H1 (cell line): ENCODE results near the gene BYSL. TPM values are rescaled to one million over a fixed set of nuclear protein-coding genes. Genes with fewer than 3 reads are reported as not detected.

Experiments used
- CTCF ChIA-PET: fragments of 300-600 bp; sonication (Branson Sonifier 250); formaldehyde crosslinking; loops from one replicate; lab custom pipeline; 2021; ENCODE audit not compliant: partially characterized antibody; lab: Charles Lee
- POLR2A ChIA-PET: fragments of 300-600 bp; sonication (Branson Sonifier 250); formaldehyde crosslinking; loops from one replicate; lab custom pipeline; 2021; ENCODE audit warnings: inconsistent platforms; ENCODE audit not compliant: partially characterized antibody; lab: Charles Lee
- DNase-seq, 2 experiments: peaks; one replicate each; pipeline versions ENCODE4 v3.0.0 to v3.0.0-alpha.2; 2010 to 2022; ENCODE audit warnings: low spot score in 2 of 2, low read depth in 1 of 2, mixed read lengths in 1 of 2
- FAIRE-seq: peaks from 2 replicates; lab custom pipeline; 2011; peaks lifted over from hg19 to GRCh38; lab: Jason Lieb, UNC
- H2AFZ ChIP-seq: 2 replicates; pipeline ENCODE4 v1.8.1; 2012; ENCODE audit warnings: low read length, inconsistent platforms
- H2AK5ac ChIP-seq: 2 replicates; pipeline ENCODE4 v1.6.1; 2013; ENCODE audit warnings: low read depth, low read length
- H2BK120ac ChIP-seq: replicated peaks from 2 replicates; pipeline ENCODE3; 2013; ENCODE audit warnings: low read depth, low read length, inconsistent platforms
- H2BK12ac ChIP-seq: 2 replicates; pipeline ENCODE4 v1.6.1; 2013; ENCODE audit warnings: low read depth, low read length
- H2BK15ac ChIP-seq: 2 replicates; pipeline ENCODE4 v1.6.1; 2013; ENCODE audit warnings: low read length
- H2BK20ac ChIP-seq: 2 replicates; pipeline ENCODE4 v1.6.1; 2013; ENCODE audit warnings: low read length
- H2BK5ac ChIP-seq: 2 replicates; pipeline ENCODE4 v1.6.1; 2013; ENCODE audit warnings: low read depth, low read length
- H3K14ac ChIP-seq: 2 replicates; pipeline ENCODE4 v1.6.1; 2013; ENCODE audit warnings: inconsistent platforms; ENCODE audit not compliant: insufficient read length
- H3K18ac ChIP-seq: 2 replicates; pipeline ENCODE4 v1.6.1; 2013; ENCODE audit warnings: low read length; ENCODE audit errors: extremely low read depth
- H3K23ac ChIP-seq: 2 replicates; pipeline ENCODE4 v1.6.1; 2013; ENCODE audit warnings: inconsistent platforms; ENCODE audit not compliant: insufficient read length
- H3K23me2 ChIP-seq: 2 replicates; pipeline ENCODE4 v1.6.1; 2013; ENCODE audit warnings: low read depth, low read length
- H3K27ac ChIP-seq: 2 replicates; pipeline ENCODE4 v1.6.1; 2011; ENCODE audit warnings: low read depth, low read length, inconsistent platforms
- H3K27me3 ChIP-seq, 4 experiments: replicated peaks in 1 of 4; 1 replicate in 1 of 4; 2 replicates in 3 of 4; pipeline versions ENCODE4 v1.6.1 to v1.8.1; 2011 to 2013; ENCODE audit warnings: low read length in 3 of 4, mild to moderate bottlenecking in 3 of 4, inconsistent platforms in 2 of 4, mixed read lengths in 2 of 4, moderate library complexity in 1 of 4; ENCODE audit not compliant: control insufficient read depth in 3 of 4, insufficient read depth in 3 of 4; ENCODE audit errors: extremely low read depth in 1 of 4
- H3K36me3 ChIP-seq, 4 experiments: 2 replicates each; pipeline versions ENCODE4 v1.6.1 to v1.8.1; 2011 to 2013; ENCODE audit warnings: mild to moderate bottlenecking in 4 of 4, low read length in 3 of 4, moderate library complexity in 2 of 4, control low read depth in 1 of 4, inconsistent platforms in 1 of 4; ENCODE audit not compliant: insufficient read depth in 4 of 4, control insufficient read depth in 2 of 4
- H3K4ac ChIP-seq: replicated peaks from 2 replicates; pipeline ENCODE3; 2013; ENCODE audit warnings: low read length, low read depth, mixed read lengths, inconsistent platforms; ENCODE audit not compliant: insufficient read length
- H3K4me1 ChIP-seq, 4 experiments: replicated peaks in 1 of 4; 1 replicate in 1 of 4; 2 replicates in 3 of 4; pipeline versions ENCODE4 v1.6.1 to v1.8.1; 2011 to 2013; ENCODE audit warnings: low read length in 3 of 4, inconsistent platforms in 2 of 4, mixed read lengths in 1 of 4; ENCODE audit not compliant: insufficient read depth in 4 of 4, control insufficient read depth in 3 of 4
- H3K4me2 ChIP-seq, 2 experiments: 2 replicates each; pipeline versions ENCODE4 v1.6.1 to v1.8.1; 2011 to 2013; ENCODE audit warnings: low read depth in 2 of 2, low read length in 2 of 2, control low read depth in 1 of 2, inconsistent platforms in 1 of 2, mild to moderate bottlenecking in 1 of 2; ENCODE audit not compliant: insufficient read depth in 1 of 2
- H3K4me3 ChIP-seq, 4 experiments: fragments of 200-600, 300-600 bp in 1 of 4; sonication (generic), shearing (Covaris generic), sonication (Bioruptor Twin) in 1 of 4; 2 replicates each; pipeline versions ENCODE4 v1.5.1 to v1.8.1; 2011 to 2016; ENCODE audit warnings: low read length in 4 of 4, low read depth in 3 of 4, control low read depth in 2 of 4, inconsistent platforms in 2 of 4, mild to moderate bottlenecking in 2 of 4, mixed read lengths in 1 of 4, moderate library complexity in 1 of 4; ENCODE audit not compliant: insufficient read depth in 2 of 4; ENCODE audit errors: extremely low read depth in 1 of 4
- H3K56ac ChIP-seq: replicated peaks from 2 replicates; pipeline ENCODE3; 2013; ENCODE audit warnings: low read depth, mild to moderate bottlenecking, mixed read lengths, low read length, inconsistent platforms; ENCODE audit not compliant: insufficient read length
- H3K79me1 ChIP-seq: 2 replicates; pipeline ENCODE4 v1.6.1; 2013; ENCODE audit warnings: low read depth, low read length, control low read depth
- H3K79me2 ChIP-seq, 2 experiments: 2 replicates each; pipeline versions ENCODE4 v1.6.1 to v1.8.1; 2012 to 2013; ENCODE audit warnings: low read length in 2 of 2, mild to moderate bottlenecking in 2 of 2, inconsistent platforms in 1 of 2; ENCODE audit not compliant: insufficient read depth in 2 of 2, control insufficient read depth in 1 of 2
- H3K9ac ChIP-seq, 4 experiments: replicated peaks in 1 of 4; 1 replicate in 1 of 4; 2 replicates in 3 of 4; pipeline versions ENCODE4 v1.6.1 to v1.8.1; 2011 to 2013; ENCODE audit warnings: low read depth in 3 of 4, low read length in 3 of 4, control low read depth in 2 of 4, mild to moderate bottlenecking in 2 of 4, moderate library complexity in 2 of 4, inconsistent platforms in 1 of 4; ENCODE audit errors: extremely low read depth in 1 of 4
- H3K9me3 ChIP-seq, 2 experiments: 2 replicates each; pipeline versions ENCODE4 v1.6.1 to v1.8.1; 2012 to 2013; ENCODE audit warnings: mild to moderate bottlenecking in 2 of 2, moderate library complexity in 2 of 2, control low read depth in 1 of 2, inconsistent platforms in 1 of 2, low read depth in 1 of 2, low read length in 1 of 2, mixed read lengths in 1 of 2; ENCODE audit not compliant: insufficient read depth in 2 of 2
- H4K20me1 ChIP-seq, 2 experiments: replicated peaks in 1 of 2; 2 replicates each; pipeline versions ENCODE3 to v1.8.1; 2011 to 2013; ENCODE audit warnings: inconsistent platforms in 2 of 2, low read length in 2 of 2, mild to moderate bottlenecking in 1 of 2; ENCODE audit not compliant: insufficient read depth in 2 of 2, control insufficient read depth in 1 of 2
- H4K5ac ChIP-seq: 2 replicates; pipeline ENCODE4 v1.6.1; 2013; ENCODE audit warnings: low read length, low read depth, mixed read lengths, inconsistent platforms; ENCODE audit not compliant: insufficient read length
- H4K8ac ChIP-seq: 2 replicates; pipeline ENCODE4 v1.8.0; 2013; ENCODE audit warnings: mild to moderate bottlenecking, moderate library complexity, low read length, inconsistent platforms; ENCODE audit not compliant: insufficient read depth; ENCODE audit errors: extremely low read depth
- H4K91ac ChIP-seq: replicated peaks from 2 replicates; pipeline ENCODE3; 2013; ENCODE audit warnings: low read length, mixed read lengths, inconsistent platforms; ENCODE audit not compliant: insufficient read length
- WGBS, 2 experiments: shearing (Covaris generic) in 1 of 2; methylation state at CpG; one replicate each; pipeline versions ENCODE4 v1.1.6 to v1.1.7; 2013 to 2015; ENCODE audit warnings: low lambda C conversion rate in 2 of 2, mixed read lengths in 2 of 2, inconsistent platforms in 1 of 2, low coverage in 1 of 2, missing lambda C conversion rate in 1 of 2; ENCODE audit not compliant: insufficient replicate concordance in 2 of 2, insufficient coverage in 1 of 2, insufficient read length in 1 of 2; ENCODE audit errors: extremely low coverage in 1 of 2, missing lambda C conversion rate in 1 of 2; 5-methylcytosine and 5-hydroxymethylcytosine counted together
- polyA plus RNA-seq, 7 experiments: library from polyadenylated mRNA; depleted of rRNA in 3 of 7; stranded (reverse) in 5 of 7; unstranded in 2 of 7; fragments of >200 nt in 5 of 7; fragments of 200-250 nt in 2 of 7; gene quantifications; 1 replicate in 5 of 7; 2 replicates in 1 of 7; 4 replicates in 1 of 7; pipeline versions ENCODE4 v1.2.1 to v1.2.3, GENCODE V29; 2011 to 2013; ENCODE audit warnings: missing spikeins in 2 of 7, mixed read lengths in 2 of 7
- total RNA-seq: library from RNA; stranded (reverse); fragmentation: NEBNext Ultra II Directional; extraction: Animal tissue kit (Norgen Biotek cat#: 25700); gene quantifications from 2 replicates; pipeline ENCODE4 v1.2.1, GENCODE V29; 2021

The BYSL gene
- total and polyA plus RNA-seq, 2 of the 8 experiments (the other 6 are each of a cell fraction or from before 2014, with no cell fraction given): 37.3 to 49.2 TPM

- peaks cover 13 to 31% (median 22%) of the 10 kb centered on the region in 4 experiments for H3K36me3 ChIP-seq
Observed at GRCh38 chr6:41937472-41937860, 16.2 kb downstream of the BYSL start.

More at GRCh38 chr6:41937472-41937860, 16.2 kb downstream of the BYSL start:
- Histone ChIP-seq H3K27ac (no peak overlapping the region), H3K4me1 (peaks cover 6 to 31% (median 23%) of the 10 kb centered on the region in 4 experiments), H3K18ac (no peak overlapping the region), H4K5ac (no peak overlapping the region), H3K14ac (no peak overlapping the region), H4K91ac (no peak overlapping the region), H2BK120ac (no peak overlapping the region), H3K4me2 (no peak overlapping the region), H3K56ac (no peak overlapping the region), H4K8ac (no peak overlapping the region), H3K79me1 (peaks cover 2% of the 10 kb centered on the region), H4K20me1 (peaks cover 2 to 5% of the 10 kb centered on the region in 2 experiments), H3K79me2 (peaks cover 0 to 10% of the 10 kb centered on the region in 2 experiments; a peak in 1 of 4 replicates), H3K27me3 (no peaks in the 10 kb centered on the region), H2BK12ac (no peak overlapping the region), H3K4me3 (no peak overlapping the region), H2AFZ (no peak overlapping the region), H2BK15ac (no peak overlapping the region), H2AK5ac (no peak overlapping the region), H3K4ac (no peak overlapping the region), H3K9me3 (no peaks in the 10 kb centered on the region), H3K9ac (no peak overlapping the region), H2BK20ac (no peak overlapping the region), H3K23ac (no peak overlapping the region), H2BK5ac (no peak overlapping the region), H3K23me2 (peaks cover 17% of the 10 kb centered on the region)
- CTCF ChIA-PET: interaction anchor here (0.9 to 13.7 kb wide), 11 partner anchors 12 to 240 kb away, joined by 3 to 219 read pairs (median 5); partner anchors contain the start of genes BYSL and MED20
- WGBS, 2 experiments: 97% methylated on average over 2 of the region's 2 CpGs; no CpG with 5 or more reads in 1 of the 2 experiments
- POLR2A ChIA-PET: interaction anchor here (1.0 to 16.6 kb wide), 4 partner anchors 11 to 108 kb away, joined by 3 to 235 read pairs (median 90); partner anchors contain the start of genes BYSL, MED20, TAF8 and USP49
- no peak for FAIRE-seq
- DNase-seq: no peak
